Panc1 (cell line): ENCODE data around the gene MOB3A. TPM values are rescaled to one million over a fixed set of nuclear protein-coding genes. Genes with fewer than 3 reads are reported as not detected.

Experiments
- ATAC-seq: fragments of 200-7000 bp; cut with Tn5 transposase; 2 replicates; pipeline ENCODE4 v1.9.1; 2020; ENCODE audit warnings: mild to moderate bottlenecking, moderate library complexity
- BruUV-seq: library from RNA; stranded (reverse); fragments of 400-500 nt; replicated peaks from 2 replicates; lab custom pipeline; 2021; lab: Mats Ljungman, UMichigan
- CTCF ChIA-PET: fragments of 300-600 bp; sonication (Branson Sonifier 250); formaldehyde crosslinking; loops from one replicate; lab custom pipeline; 2022; ENCODE audit warnings: antibody characterized with exemption; lab: Charles Lee
- POLR2A ChIA-PET: fragments of 300-600 bp; sonication (Branson Sonifier 250); formaldehyde crosslinking; loops from one replicate; lab custom pipeline; 2022; ENCODE audit warnings: antibody characterized with exemption; lab: Charles Lee
- DNase-seq: peaks from one replicate; pipeline ENCODE4 v3.0.0-alpha.2; 2010; ENCODE audit warnings: low read depth, low spot score
- H3K27ac ChIP-seq: 2 replicates; pipeline ENCODE4 v1.5.1; 2011; ENCODE audit warnings: mild to moderate bottlenecking, low read length, inconsistent platforms
- H3K27me3 ChIP-seq: fragments of 200-500 bp; sonication (Bioruptor generic); 2 replicates; pipeline ENCODE4 v1.6.0; 2014; ENCODE audit warnings: low read length, inconsistent platforms; ENCODE audit not compliant: control insufficient read depth, insufficient read depth
- H3K36me3 ChIP-seq: fragments of 200-500 bp; sonication (Bioruptor generic); 2 replicates; pipeline ENCODE4 v1.5.1; 2014; ENCODE audit warnings: inconsistent platforms, mild to moderate bottlenecking, low read length, moderate library complexity; ENCODE audit not compliant: control insufficient read depth, insufficient read depth
- H3K4me1 ChIP-seq: 2 replicates; pipeline ENCODE4 v1.5.1; 2011; ENCODE audit warnings: inconsistent platforms, mild to moderate bottlenecking, low read length, moderate library complexity; ENCODE audit not compliant: control insufficient read depth, insufficient read depth
- H3K4me3 ChIP-seq, 2 experiments: 2 replicates each; pipeline ENCODE4 v1.5.1; 2011 to 2012; ENCODE audit warnings: low read depth in 2 of 2, low read length in 2 of 2, mild to moderate bottlenecking in 2 of 2, inconsistent platforms in 1 of 2, moderate library complexity in 1 of 2
- H3K9me3 ChIP-seq: fragments of 200-500 bp; sonication (Bioruptor generic); 2 replicates; pipeline ENCODE4 v1.5.1; 2014; ENCODE audit warnings: low read depth, mild to moderate bottlenecking, inconsistent platforms, low read length, moderate library complexity; ENCODE audit not compliant: control insufficient read depth, insufficient read depth
- CTCF ChIP-seq: fragments of 450-650 bp; IDR thresholded peaks from 2 replicates; pipeline ENCODE4 v1.5.1; 2017; ENCODE audit warnings: mild to moderate bottlenecking
- POLR2AphosphoS5 ChIP-seq: IDR thresholded peaks from 2 replicates; pipeline ENCODE4 v1.6.1; 2012; ENCODE audit warnings: mild to moderate bottlenecking, low read depth, low read length, moderate library complexity
- REST ChIP-seq, 2 experiments: IDR thresholded peaks; 2 replicates each; pipeline ENCODE4 v1.6.1; 2011 to 2012; ENCODE audit warnings: low read depth in 2 of 2, control low read depth in 1 of 2, low read length in 1 of 2, mild to moderate bottlenecking in 1 of 2, moderate library complexity in 1 of 2; ENCODE audit not compliant: insufficient read depth in 1 of 2
- SIN3A ChIP-seq: IDR thresholded peaks from 2 replicates; pipeline ENCODE4 v1.6.1; 2012; ENCODE audit warnings: low read depth, mild to moderate bottlenecking, low read length, moderate library complexity, borderline replicate concordance; ENCODE audit not compliant: insufficient read depth
- TCF7L2 ChIP-seq: IDR thresholded peaks from 2 replicates; pipeline ENCODE4 v1.6.1; 2011; ENCODE audit warnings: mild to moderate bottlenecking, low read depth, low read length, inconsistent platforms
- in situ Hi-C: cut with HindIII; loops from 2 replicates; pipeline ENCODE4 v1.10.0; 2016; ENCODE audit warnings: low sequenced_read_pairs, low pct_unique_long_range_greater_than_20kb
- intact Hi-C: fragments of 100-400 bp; cut with micrococcal nuclease; formaldehyde crosslinking; loops from one replicate; pipeline ENCODE4 v1.10.0; 2022; ENCODE audit not compliant: unreplicated experiment
- total RNA-seq: library from RNA; stranded (reverse); gene quantifications from one replicate; pipeline ENCODE4 v1.2.1, GENCODE V29; 2021; ENCODE audit not compliant: unreplicated experiment

MOB3A gene
- total RNA-seq, 1 experiment from 2014 or later, result 36.3 TPM

- in situ Hi-C loops, result no loop called here
- POLR2A ChIA-PET, result no interaction called here
- BruUV-seq, result no TSS peak
These were observed 16.6 kb upstream of the MOB3A start for GRCh38 chr19:2112516-2113320.

GRCh38 chr19:2111886-2112285, 15.8 kb upstream of the MOB3A start:
- in situ Hi-C loops, result no loop called here
- no peaks in the 10 kb centered on the region for H3K4me1 ChIP-seq
- no TSS peak for BruUV-seq
- no peaks in the 10 kb centered on the region for H3K27me3 ChIP-seq
- ChIA-PET POLR2A (no interaction called here), CTCF (no interaction called here)
- no peaks in the 10 kb centered on the region; the same call in 1 of the 2 replicates for H3K36me3 ChIP-seq
- intact Hi-C loops, result no loop called here
- H3K9me3 ChIP-seq, result no peaks in the 10 kb centered on the region
- no peak overlapping the region for H3K4me3 ChIP-seq
- ATAC-seq, result no peak
- no peak for TF ChIP-seq POLR2AphosphoS5
- no peak for TF ChIP-seq SIN3A
- no peak for TF ChIP-seq CTCF
- TF ChIP-seq TCF7L2, result no peak
- no peak for TF ChIP-seq REST (IDR thresholded peaks at IDR 0.05; ENCODE audit: insufficient read depth in 1 of 2, low read depth in 2 of 2, low read length in 1 of 2)
- no peak overlapping the region for H3K27ac ChIP-seq
- no peak for DNase-seq

More at GRCh38 chr19:2112516-2113320, 16.6 kb upstream of the MOB3A start:
- no peak for DNase-seq
- no peaks in the 10 kb centered on the region for H3K4me1 ChIP-seq
- no peak overlapping the region for H3K27ac ChIP-seq
- ATAC-seq, result no peak
- CTCF ChIA-PET, result no interaction called here
- H3K9me3 ChIP-seq, result no peaks in the 10 kb centered on the region
- no peak overlapping the region for H3K4me3 ChIP-seq
- TF ChIP-seq TCF7L2 (no peak), SIN3A (no peak), POLR2AphosphoS5 (no peak), REST (IDR thresholded peaks at IDR 0.05; ENCODE audit: insufficient read depth in 1 of 2, low read depth in 2 of 2, low read length in 1 of 2) (no peak), CTCF (no peak)
- H3K27me3 ChIP-seq, result no peaks in the 10 kb centered on the region
- intact Hi-C loops, result no loop called here
- no peaks in the 10 kb centered on the region; the same call in 1 of the 2 replicates for H3K36me3 ChIP-seq
